HEK293 (cell line): ENCODE data around the gene TLE1.
"Not testable (repeated sequence)": the region's sequence is repeated elsewhere in the genome, so short reads cannot be mapped to it uniquely, and the experiment has no call there.

Experiments used
- CTCF ChIA-PET: fragments of 350-600 bp; formaldehyde crosslinking; extraction: SDS; loops from one replicate; lab custom pipeline; 2021; ENCODE audit warnings: antibody characterized with exemption; lab: Yijun Ruan, JAX
- POLR2A ChIA-PET: fragments of 300-600 bp; formaldehyde crosslinking; extraction: SDS; loops from one replicate; lab custom pipeline; 2020; ENCODE audit warnings: antibody characterized with exemption, inconsistent platforms; lab: Yijun Ruan, JAX
- H3K27ac ChIP-seq: fragments of 200-500 bp; sonication (Bioruptor generic); 2 replicates; pipeline ENCODE4 v1.5.1; 2014; ENCODE audit warnings: low read depth, low read length, control low read depth, inconsistent platforms; ENCODE audit errors: extremely low read depth
- H3K36me3 ChIP-seq, 2 experiments: fragments of 200-500 bp in 1 of 2; sonication (Bioruptor generic) in 1 of 2; 1 replicate in 1 of 2; 2 replicates in 1 of 2; pipeline ENCODE4 v1.5.1; 2014 to 2017; ENCODE audit warnings: inconsistent platforms in 2 of 2, low read length in 2 of 2; ENCODE audit not compliant: control insufficient read depth in 2 of 2, insufficient read depth in 1 of 2
- H3K4me1 ChIP-seq: fragments of 200-500 bp; sonication (Bioruptor generic); 2 replicates; pipeline ENCODE4 v1.5.1; 2014; ENCODE audit warnings: mild to moderate bottlenecking, low read length, inconsistent platforms; ENCODE audit not compliant: control insufficient read depth, insufficient read depth
- H3K4me3 ChIP-seq: 2 replicates; pipeline ENCODE4 v1.5.1; 2011; ENCODE audit warnings: low read depth, mild to moderate bottlenecking, control low read depth, low read length, moderate library complexity
- H3K9me3 ChIP-seq: fragments of 200-500 bp; sonication (Bioruptor generic); 2 replicates; pipeline ENCODE4 v1.5.1; 2014; ENCODE audit warnings: low read depth, low read length, inconsistent platforms; ENCODE audit not compliant: control insufficient read depth, insufficient read depth
- FEZF1 ChIP-seq: fragments of 450-650 bp; formaldehyde crosslinking; IDR thresholded peaks from 2 replicates; pipeline ENCODE4 v1.5.1; 2016; ENCODE audit warnings: missing biosample characterization, missing genetic modification characterization
- GLIS1 ChIP-seq: fragments of 450-650 bp; formaldehyde crosslinking; IDR thresholded peaks from 2 replicates; pipeline ENCODE4 v1.5.1; 2016; ENCODE audit warnings: missing biosample characterization, missing genetic modification characterization
- MYNN ChIP-seq: fragments of 450-650 bp; formaldehyde crosslinking; IDR thresholded peaks from 2 replicates; pipeline ENCODE4 v1.5.1; 2016; ENCODE audit warnings: missing biosample characterization, missing genetic modification characterization, borderline replicate concordance
- OVOL3 ChIP-seq: fragments of 450-650 bp; formaldehyde crosslinking; IDR thresholded peaks from 2 replicates; pipeline ENCODE4 v1.5.1; 2016; ENCODE audit warnings: missing biosample characterization, missing genetic modification characterization
- RBAK ChIP-seq: fragments of 450-650 bp; formaldehyde crosslinking; IDR thresholded peaks from 2 replicates; pipeline ENCODE4 v1.5.1; 2016; ENCODE audit warnings: missing biosample characterization, missing genetic modification characterization
- ZBTB20 ChIP-seq: fragments of 450-650 bp; formaldehyde crosslinking; IDR thresholded peaks from 2 replicates; pipeline ENCODE4 v1.5.1; 2016; ENCODE audit warnings: missing biosample characterization, missing genetic modification characterization
- ZNF19 ChIP-seq: fragments of 450-650 bp; formaldehyde crosslinking; IDR thresholded peaks from 2 replicates; pipeline ENCODE4; 2016; ENCODE audit warnings: missing biosample characterization, missing genetic modification characterization, low read depth
- ZNF2 ChIP-seq: fragments of 450-650 bp; formaldehyde crosslinking; IDR thresholded peaks from 2 replicates; pipeline ENCODE4 v1.5.1; 2016; ENCODE audit warnings: missing biosample characterization, missing genetic modification characterization
- ZNF211 ChIP-seq: fragments of 450-650 bp; formaldehyde crosslinking; IDR thresholded peaks from 2 replicates; pipeline ENCODE4 v1.5.1; 2016; ENCODE audit warnings: low read depth, missing biosample characterization, missing genetic modification characterization
- ZNF311 ChIP-seq: fragments of 450-650 bp; formaldehyde crosslinking; IDR thresholded peaks from 2 replicates; pipeline ENCODE4 v1.5.1; 2017; ENCODE audit warnings: missing biosample characterization, missing genetic modification characterization, borderline replicate concordance
- ZNF416 ChIP-seq: fragments of 450-650 bp; formaldehyde crosslinking; IDR thresholded peaks from 2 replicates; pipeline ENCODE4 v1.5.1; 2016; ENCODE audit warnings: missing biosample characterization, missing genetic modification characterization
- ZNF426 ChIP-seq: fragments of 450-650 bp; formaldehyde crosslinking; IDR thresholded peaks from 2 replicates; pipeline ENCODE4 v1.5.1; 2017; ENCODE audit warnings: missing biosample characterization, missing genetic modification characterization, mild to moderate bottlenecking, inconsistent platforms, moderate library complexity
- ZNF585B ChIP-seq: fragments of 450-650 bp; formaldehyde crosslinking; IDR thresholded peaks from 2 replicates; pipeline ENCODE4 v1.5.1; 2016; ENCODE audit warnings: missing biosample characterization, missing genetic modification characterization
- ZNF629 ChIP-seq: fragments of 450-650 bp; formaldehyde crosslinking; IDR thresholded peaks from 2 replicates; pipeline ENCODE4 v1.5.1; 2017; ENCODE audit warnings: missing biosample characterization, missing genetic modification characterization
- ZNF747 ChIP-seq: fragments of 450-650 bp; formaldehyde crosslinking; IDR thresholded peaks from 2 replicates; pipeline ENCODE4 v1.5.1; 2016; ENCODE audit warnings: missing biosample characterization, missing genetic modification characterization
- ZXDB ChIP-seq: fragments of 450-650 bp; formaldehyde crosslinking; IDR thresholded peaks from 2 replicates; pipeline ENCODE4 v1.5.1; 2016; ENCODE audit warnings: missing biosample characterization, missing genetic modification characterization
- TF ChIP-seq, protein P1 (sequence below): fragments of 450-650 bp; formaldehyde crosslinking; IDR thresholded peaks from 2 replicates; pipeline ENCODE4 v1.5.0; 2017; ENCODE audit warnings: missing biosample characterization, missing genetic modification characterization, borderline replicate concordance
- TF ChIP-seq, protein P2 (sequence below): fragments of 450-650 bp; formaldehyde crosslinking; IDR thresholded peaks from 2 replicates; pipeline ENCODE4; 2016; ENCODE audit warnings: missing biosample characterization, missing genetic modification characterization
- TF ChIP-seq, protein P3 (sequence below): fragments of 450-650 bp; formaldehyde crosslinking; IDR thresholded peaks from 2 replicates; pipeline ENCODE4 v1.5.1; 2016; ENCODE audit warnings: missing biosample characterization, missing genetic modification characterization
- TF ChIP-seq, protein P4 (sequence below): fragments of 450-650 bp; formaldehyde crosslinking; IDR thresholded peaks from 2 replicates; pipeline ENCODE4 v1.5.1; 2016; ENCODE audit warnings: missing biosample characterization, missing genetic modification characterization
- TF ChIP-seq, protein P5 (sequence below): fragments of 450-650 bp; formaldehyde crosslinking; IDR thresholded peaks from 2 replicates; pipeline ENCODE4 v1.5.1; 2016; ENCODE audit warnings: missing biosample characterization, missing genetic modification characterization
- TF ChIP-seq, protein P6 (sequence below): fragments of 450-650 bp; formaldehyde crosslinking; IDR thresholded peaks from 2 replicates; pipeline ENCODE4 v1.5.1; 2016; ENCODE audit warnings: missing biosample characterization, missing genetic modification characterization, borderline replicate concordance

The TLE1 gene

DNA sequence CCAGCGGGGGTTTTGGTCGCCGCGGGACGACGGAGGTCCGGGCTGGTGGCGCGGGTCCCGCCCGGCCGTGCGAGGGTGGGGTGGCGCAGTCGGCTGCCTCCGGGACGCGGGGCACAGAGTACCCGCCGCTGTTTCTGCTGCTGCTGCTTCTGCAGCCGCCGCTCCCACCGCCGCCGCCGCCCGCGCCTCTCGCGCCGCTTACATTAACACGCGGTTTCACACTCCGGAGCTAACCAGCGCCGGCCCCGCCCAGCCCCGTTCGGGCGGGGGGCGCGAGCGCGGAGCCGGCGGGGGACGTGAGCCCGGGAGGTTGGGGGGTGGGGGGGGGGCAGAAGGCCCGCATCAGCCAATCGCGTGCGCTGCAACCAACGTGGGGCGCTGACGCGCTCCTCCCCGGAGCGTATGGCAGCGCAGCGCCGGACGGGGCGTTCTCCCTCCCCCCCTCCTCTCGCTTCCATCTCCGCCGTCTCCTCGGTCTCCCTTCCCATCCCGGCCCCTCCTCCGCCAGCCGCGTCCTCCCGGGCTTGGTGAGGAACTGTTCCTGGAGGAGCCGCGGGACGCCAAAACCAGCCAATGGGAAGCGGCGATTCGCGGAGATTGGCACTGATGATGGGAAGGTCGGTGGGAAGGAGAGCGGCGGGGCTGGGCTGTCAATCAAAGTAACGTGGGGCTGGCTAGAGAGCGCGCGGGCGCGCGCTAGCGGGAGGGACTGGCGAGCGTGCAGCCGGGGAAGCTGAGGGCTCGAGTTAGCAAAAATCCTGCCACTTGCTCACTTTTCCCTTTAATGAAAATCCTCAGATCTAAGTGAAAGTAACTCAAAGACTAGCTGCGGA lies at the start of gene TLE1 (continued):
- TF ChIP-seq ZNF416 (tag by site-specific recombination): no peak
- TF ChIP-seq, protein P1, sequence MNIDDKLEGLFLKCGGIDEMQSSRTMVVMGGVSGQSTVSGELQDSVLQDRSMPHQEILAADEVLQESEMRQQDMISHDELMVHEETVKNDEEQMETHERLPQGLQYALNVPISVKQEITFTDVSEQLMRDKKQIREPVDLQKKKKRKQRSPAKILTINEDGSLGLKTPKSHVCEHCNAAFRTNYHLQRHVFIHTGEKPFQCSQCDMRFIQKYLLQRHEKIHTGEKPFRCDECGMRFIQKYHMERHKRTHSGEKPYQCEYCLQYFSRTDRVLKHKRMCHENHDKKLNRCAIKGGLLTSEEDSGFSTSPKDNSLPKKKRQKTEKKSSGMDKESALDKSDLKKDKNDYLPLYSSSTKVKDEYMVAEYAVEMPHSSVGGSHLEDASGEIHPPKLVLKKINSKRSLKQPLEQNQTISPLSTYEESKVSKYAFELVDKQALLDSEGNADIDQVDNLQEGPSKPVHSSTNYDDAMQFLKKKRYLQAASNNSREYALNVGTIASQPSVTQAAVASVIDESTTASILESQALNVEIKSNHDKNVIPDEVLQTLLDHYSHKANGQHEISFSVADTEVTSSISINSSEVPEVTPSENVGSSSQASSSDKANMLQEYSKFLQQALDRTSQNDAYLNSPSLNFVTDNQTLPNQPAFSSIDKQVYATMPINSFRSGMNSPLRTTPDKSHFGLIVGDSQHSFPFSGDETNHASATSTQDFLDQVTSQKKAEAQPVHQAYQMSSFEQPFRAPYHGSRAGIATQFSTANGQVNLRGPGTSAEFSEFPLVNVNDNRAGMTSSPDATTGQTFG (tag by site-specific recombination): no peak

DNA sequence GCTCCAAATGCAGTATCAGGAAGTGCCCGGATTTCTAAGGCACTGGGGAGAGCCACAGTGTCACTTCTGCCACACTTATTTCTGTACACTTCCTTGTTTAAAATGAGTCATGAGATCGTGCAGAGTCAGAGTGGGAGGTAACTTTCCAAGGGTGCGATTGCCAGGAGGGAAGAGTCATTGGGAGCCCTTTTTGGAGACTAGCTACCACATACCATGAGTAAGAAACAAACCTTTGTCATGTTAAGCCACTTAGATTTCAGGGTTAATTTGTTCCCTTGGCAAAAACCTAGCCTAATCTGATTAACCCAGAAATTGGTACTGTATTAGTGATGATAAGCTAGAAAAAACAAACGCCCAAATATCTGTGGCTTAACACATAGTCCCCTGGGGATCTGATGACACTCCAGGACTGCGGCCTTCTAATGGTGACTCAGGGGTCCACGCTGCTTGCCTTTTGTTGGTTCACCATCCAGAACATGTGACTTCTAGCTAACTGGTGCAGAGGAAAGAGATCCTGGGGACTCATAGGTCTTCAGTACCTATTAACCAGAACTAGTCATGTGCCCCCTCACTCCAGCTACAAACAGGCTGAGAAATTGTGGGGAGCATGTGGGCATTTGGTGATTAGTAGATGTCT lies 48.6 kb upstream of the TLE1 start:
- ChIA-PET POLR2A (no interaction called here), CTCF (interaction anchor here (0.6 kb wide), 1 partner anchor 33 kb away, joined by 4 read pairs; no protein-coding TSS in a partner anchor)
- H3K36me3 ChIP-seq: no peaks in the 10 kb centered on the region
- H3K4me3 ChIP-seq: no peak overlapping the region
- H3K27ac ChIP-seq: no peak overlapping the region
- H3K9me3 ChIP-seq: no peaks in the 10 kb centered on the region
- H3K4me1 ChIP-seq: 0 out of 2 replicates have a peak, but pooled peaks cover 3% of the 10 kb centered on the region
- TF ChIP-seq, protein P2, sequence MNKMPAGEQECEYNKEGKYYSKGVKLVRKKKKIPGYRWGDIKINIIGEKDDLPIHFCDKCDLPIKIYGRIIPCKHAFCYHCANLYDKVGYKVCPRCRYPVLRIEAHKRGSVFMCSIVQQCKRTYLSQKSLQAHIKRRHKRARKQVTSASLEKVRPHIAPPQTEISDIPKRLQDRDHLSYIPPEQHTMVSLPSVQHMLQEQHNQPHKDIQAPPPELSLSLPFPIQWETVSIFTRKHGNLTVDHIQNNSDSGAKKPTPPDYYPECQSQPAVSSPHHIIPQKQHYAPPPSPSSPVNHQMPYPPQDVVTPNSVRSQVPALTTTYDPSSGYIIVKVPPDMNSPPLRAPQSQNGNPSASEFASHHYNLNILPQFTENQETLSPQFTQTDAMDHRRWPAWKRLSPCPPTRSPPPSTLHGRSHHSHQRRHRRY (tag by site-specific recombination): no peak
- TF ChIP-seq ZNF2 (tag by site-specific recombination) (no peak), ZNF19 (tag by site-specific recombination) (no peak), ZXDB (no peak), ZNF311 (tag by site-specific recombination) (no peak), RBAK (no peak), FEZF1 (tag by site-specific recombination) (no peak), OVOL3 (tag by site-specific recombination) (no peak), ZNF747 (no peak), ZNF426 (tag by site-specific recombination) (no peak), ZNF629 (tag by site-specific recombination) (no peak), ZBTB20 (no peak), MYNN (tag by site-specific recombination) (no peak), GLIS1 (tag by site-specific recombination) (no peak), ZNF211 (tag by site-specific recombination) (no peak), ZNF585B (tag by site-specific recombination) (no peak)
- TF ChIP-seq, protein P3, sequence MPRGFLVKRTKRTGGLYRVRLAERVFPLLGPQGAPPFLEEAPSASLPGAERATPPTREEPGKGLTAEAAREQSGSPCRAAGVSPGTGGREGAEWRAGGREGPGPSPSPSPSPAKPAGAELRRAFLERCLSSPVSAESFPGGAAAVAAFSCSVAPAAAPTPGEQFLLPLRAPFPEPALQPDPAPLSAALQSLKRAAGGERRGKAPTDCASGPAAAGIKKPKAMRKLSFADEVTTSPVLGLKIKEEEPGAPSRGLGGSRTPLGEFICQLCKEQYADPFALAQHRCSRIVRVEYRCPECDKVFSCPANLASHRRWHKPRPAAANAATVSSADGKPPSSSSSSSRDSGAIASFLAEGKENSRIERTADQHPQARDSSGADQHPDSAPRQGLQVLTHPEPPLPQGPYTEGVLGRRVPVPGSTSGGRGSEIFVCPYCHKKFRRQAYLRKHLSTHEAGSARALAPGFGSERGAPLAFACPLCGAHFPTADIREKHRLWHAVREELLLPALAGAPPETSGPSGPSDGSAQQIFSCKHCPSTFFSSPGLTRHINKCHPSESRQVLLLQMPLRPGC: no peak
- TF ChIP-seq, protein P4, sequence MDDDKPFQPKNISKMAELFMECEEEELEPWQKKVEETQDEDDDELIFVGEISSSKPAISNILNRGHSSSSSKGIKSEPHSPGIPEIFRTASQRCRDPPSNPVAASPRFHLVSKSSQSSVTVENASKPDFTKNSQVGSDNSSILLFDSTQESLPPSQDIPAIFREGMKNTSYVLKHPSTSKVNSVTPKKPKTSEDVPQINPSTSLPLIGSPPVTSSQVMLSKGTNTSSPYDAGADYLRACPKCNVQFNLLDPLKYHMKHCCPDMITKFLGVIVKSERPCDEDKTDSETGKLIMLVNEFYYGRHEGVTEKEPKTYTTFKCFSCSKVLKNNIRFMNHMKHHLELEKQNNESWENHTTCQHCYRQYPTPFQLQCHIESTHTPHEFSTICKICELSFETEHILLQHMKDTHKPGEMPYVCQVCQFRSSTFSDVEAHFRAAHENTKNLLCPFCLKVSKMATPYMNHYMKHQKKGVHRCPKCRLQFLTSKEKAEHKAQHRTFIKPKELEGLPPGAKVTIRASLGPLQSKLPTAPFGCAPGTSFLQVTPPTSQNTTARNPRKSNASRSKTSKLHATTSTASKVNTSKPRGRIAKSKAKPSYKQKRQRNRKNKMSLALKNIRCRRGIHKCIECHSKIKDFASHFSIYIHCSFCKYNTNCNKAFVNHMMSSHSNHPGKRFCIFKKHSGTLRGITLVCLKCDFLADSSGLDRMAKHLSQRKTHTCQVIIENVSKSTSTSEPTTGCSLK (tag by site-specific recombination): no peak
- TF ChIP-seq, protein P5, sequence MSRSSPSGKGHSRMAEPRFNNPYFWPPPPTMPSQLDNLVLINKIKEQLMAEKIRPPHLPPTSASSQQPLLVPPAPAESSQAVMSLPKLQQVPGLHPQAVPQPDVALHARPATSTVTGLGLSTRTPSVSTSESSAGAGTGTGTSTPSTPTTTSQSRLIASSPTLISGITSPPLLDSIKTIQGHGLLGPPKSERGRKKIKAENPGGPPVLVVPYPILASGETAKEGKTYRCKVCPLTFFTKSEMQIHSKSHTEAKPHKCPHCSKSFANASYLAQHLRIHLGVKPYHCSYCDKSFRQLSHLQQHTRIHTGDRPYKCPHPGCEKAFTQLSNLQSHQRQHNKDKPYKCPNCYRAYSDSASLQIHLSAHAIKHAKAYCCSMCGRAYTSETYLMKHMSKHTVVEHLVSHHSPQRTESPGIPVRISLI (tag by site-specific recombination): no peak
- TF ChIP-seq, protein P6, sequence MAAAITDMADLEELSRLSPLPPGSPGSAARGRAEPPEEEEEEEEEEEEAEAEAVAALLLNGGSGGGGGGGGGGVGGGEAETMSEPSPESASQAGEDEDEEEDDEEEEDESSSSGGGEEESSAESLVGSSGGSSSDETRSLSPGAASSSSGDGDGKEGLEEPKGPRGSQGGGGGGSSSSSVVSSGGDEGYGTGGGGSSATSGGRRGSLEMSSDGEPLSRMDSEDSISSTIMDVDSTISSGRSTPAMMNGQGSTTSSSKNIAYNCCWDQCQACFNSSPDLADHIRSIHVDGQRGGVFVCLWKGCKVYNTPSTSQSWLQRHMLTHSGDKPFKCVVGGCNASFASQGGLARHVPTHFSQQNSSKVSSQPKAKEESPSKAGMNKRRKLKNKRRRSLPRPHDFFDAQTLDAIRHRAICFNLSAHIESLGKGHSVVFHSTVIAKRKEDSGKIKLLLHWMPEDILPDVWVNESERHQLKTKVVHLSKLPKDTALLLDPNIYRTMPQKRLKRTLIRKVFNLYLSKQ (tag by site-specific recombination): no peak

DNA sequence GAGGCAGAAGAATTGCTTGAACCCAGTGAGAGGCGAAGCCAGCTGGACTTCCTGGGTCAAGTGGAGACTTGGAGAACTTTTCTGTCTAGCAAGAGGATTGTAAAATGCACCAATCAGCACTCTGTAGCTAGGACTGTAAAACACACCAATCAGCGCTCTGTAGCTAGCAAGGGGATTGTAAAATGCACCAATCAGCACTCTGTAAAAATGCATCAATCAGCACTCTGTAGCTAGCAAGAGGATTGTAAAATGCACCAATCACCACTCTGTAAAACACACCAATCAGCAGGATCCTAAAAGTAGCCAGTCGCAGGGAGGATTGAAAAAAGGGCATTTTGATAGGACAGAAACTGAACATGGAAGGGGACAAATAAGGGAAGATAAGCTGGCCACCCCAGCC lies 41.2 kb upstream of the TLE1 start:
- CTCF ChIA-PET: not testable (repeated sequence)
- POLR2A ChIA-PET: interaction anchor here (0.7 kb wide), 1 partner anchor 23 kb away, joined by 4 read pairs; no protein-coding TSS in a partner anchor

More for the DNA sequence above, 41.2 kb upstream of the TLE1 start:
- not testable (repeated sequence) for H3K9me3 ChIP-seq, H3K4me3 ChIP-seq, H3K36me3 ChIP-seq, H3K4me1 ChIP-seq, H3K27ac ChIP-seq
